IPS-15b (cell line): ENCODE data around the gene EMID1.

ENCODE experiments used
- H3K27me3 ChIP-seq: one replicate; pipeline ENCODE4 v1.6.1; 2013; ENCODE audit warnings: low read length; ENCODE audit not compliant: control insufficient read depth, insufficient read depth
- H3K36me3 ChIP-seq: one replicate; pipeline ENCODE4 v1.6.1; 2013; ENCODE audit warnings: low read length; ENCODE audit not compliant: control insufficient read depth, insufficient read depth
- H3K4me1 ChIP-seq: one replicate; pipeline ENCODE4 v1.6.1; 2013; ENCODE audit warnings: mild to moderate bottlenecking, low read length; ENCODE audit not compliant: control insufficient read depth, insufficient read depth
- H3K4me3 ChIP-seq: one replicate; pipeline ENCODE4 v1.5.1; 2013; ENCODE audit warnings: low read depth, low read length
- H3K9ac ChIP-seq: one replicate; pipeline ENCODE4 v1.6.1; 2013; ENCODE audit warnings: low read depth, mild to moderate bottlenecking, low read length
- H3K9me3 ChIP-seq: one replicate; pipeline ENCODE4 v1.6.1; 2013; ENCODE audit warnings: mild to moderate bottlenecking, low read length; ENCODE audit not compliant: control insufficient read depth, insufficient read depth

Gene EMID1

GRCh38 chr22:29251981-29252911, 46.5 kb downstream of the EMID1 start:
- Histone ChIP-seq H3K36me3 (no peaks in the 10 kb centered on the region), H3K9ac (no peak overlapping the region), H3K4me3 (no peak overlapping the region), H3K27me3 (no peaks in the 10 kb centered on the region), H3K4me1 (no peaks in the 10 kb centered on the region), H3K9me3 (no peaks in the 10 kb centered on the region)

- Histone ChIP-seq H3K4me3 (no peak overlapping the region), H3K36me3 (no peaks in the 10 kb centered on the region), H3K9ac (no peak overlapping the region), H3K4me1 (no peaks in the 10 kb centered on the region), H3K9me3 (no peaks in the 10 kb centered on the region), H3K27me3 (no peaks in the 10 kb centered on the region)
Observed at GRCh38 chr22:29253561-29254285, 48.0 kb downstream of the EMID1 start.

GRCh38 chr22:29254286-29254660, 48.6 kb downstream of the EMID1 start:
- no peaks in the 10 kb centered on the region for H3K9me3 ChIP-seq
- no peaks in the 10 kb centered on the region for H3K27me3 ChIP-seq

GRCh38 chr22:29255064-29255621, 49.4 kb downstream of the EMID1 start:
- H3K36me3 ChIP-seq, result peaks cover 6% of the 10 kb centered on the region
- no peaks in the 10 kb centered on the region for H3K27me3 ChIP-seq
- no peaks in the 10 kb centered on the region for H3K9me3 ChIP-seq
- H3K4me1 ChIP-seq, result no peaks in the 10 kb centered on the region
- H3K9ac ChIP-seq, result no peak overlapping the region
- no peak overlapping the region for H3K4me3 ChIP-seq

More at GRCh38 chr22:29254286-29254660, 48.6 kb downstream of the EMID1 start:
- peaks cover 4% of the 10 kb centered on the region for H3K36me3 ChIP-seq
- no peak overlapping the region for H3K9ac ChIP-seq
- no peaks in the 10 kb centered on the region for H3K4me1 ChIP-seq
- no peak overlapping the region for H3K4me3 ChIP-seq

- Histone ChIP-seq H3K9me3 (no peaks in the 10 kb centered on the region), H3K9ac (no peak overlapping the region), H3K27me3 (no peaks in the 10 kb centered on the region), H3K36me3 (peaks cover 11% of the 10 kb centered on the region), H3K4me1 (no peaks in the 10 kb centered on the region), H3K4me3 (no peak overlapping the region)
Observed at GRCh38 chr22:29256606-29257325, 51.1 kb downstream of the EMID1 start.

GRCh38 chr22:29257751-29258181, 52.1 kb downstream of the EMID1 start:
- no peak overlapping the region for H3K9ac ChIP-seq

GRCh38 chr22:29258407-29259252, 52.9 kb downstream of the EMID1 start:
- Histone ChIP-seq H3K36me3 (peaks cover 11% of the 10 kb centered on the region), H3K27me3 (no peaks in the 10 kb centered on the region), H3K4me1 (no peaks in the 10 kb centered on the region)

More at GRCh38 chr22:29257751-29258181, 52.1 kb downstream of the EMID1 start:
- H3K27me3 ChIP-seq, result no peaks in the 10 kb centered on the region
- H3K4me1 ChIP-seq, result no peaks in the 10 kb centered on the region
- peaks cover 11% of the 10 kb centered on the region for H3K36me3 ChIP-seq
- H3K4me3 ChIP-seq, result no peak overlapping the region
- no peaks in the 10 kb centered on the region for H3K9me3 ChIP-seq

GRCh38 chr22:29259253-29259899, 53.7 kb downstream of the EMID1 start:
- no peak overlapping the region for H3K9ac ChIP-seq
- H3K36me3 ChIP-seq, result peaks cover 15% of the 10 kb centered on the region
- H3K9me3 ChIP-seq, result no peaks in the 10 kb centered on the region
- no peaks in the 10 kb centered on the region for H3K27me3 ChIP-seq
- H3K4me1 ChIP-seq, result no peaks in the 10 kb centered on the region
- H3K4me3 ChIP-seq, result no peak overlapping the region

More at GRCh38 chr22:29258407-29259252, 52.9 kb downstream of the EMID1 start:
- Histone ChIP-seq H3K4me3 (no peak overlapping the region), H3K9me3 (no peaks in the 10 kb centered on the region), H3K9ac (no peak overlapping the region)

- Histone ChIP-seq H3K9ac (no peak overlapping the region), H3K36me3 (peaks cover 18% of the 10 kb centered on the region)
Observed at GRCh38 chr22:29260031-29260560, 54.4 kb downstream of the EMID1 start.

GRCh38 chr22:29260601-29261315, 55.1 kb downstream of the EMID1 start:
- H3K4me3 ChIP-seq, result no peak overlapping the region
- H3K9me3 ChIP-seq, result no peaks in the 10 kb centered on the region
- no peaks in the 10 kb centered on the region for H3K4me1 ChIP-seq
- peaks cover 25% of the 10 kb centered on the region for H3K36me3 ChIP-seq
- H3K9ac ChIP-seq, result no peak overlapping the region
- H3K27me3 ChIP-seq, result no peaks in the 10 kb centered on the region

More at GRCh38 chr22:29260031-29260560, 54.4 kb downstream of the EMID1 start:
- H3K4me3 ChIP-seq, result no peak overlapping the region
- H3K4me1 ChIP-seq, result no peaks in the 10 kb centered on the region
- H3K27me3 ChIP-seq, result no peaks in the 10 kb centered on the region
- H3K9me3 ChIP-seq, result no peaks in the 10 kb centered on the region
